ENCODE results near the gene REEP1. TPM values are rescaled to one million over a fixed set of nuclear protein-coding genes. Genes with fewer than 3 reads are reported as not detected.
"Not testable (repeated sequence)": the region's sequence is repeated elsewhere in the genome, so short reads cannot be mapped to it uniquely, and the experiment has no call there.

The REEP1 gene
- polyA plus RNA-seq, 2 donors = 2.6 to 2.9 TPM

DNA sequence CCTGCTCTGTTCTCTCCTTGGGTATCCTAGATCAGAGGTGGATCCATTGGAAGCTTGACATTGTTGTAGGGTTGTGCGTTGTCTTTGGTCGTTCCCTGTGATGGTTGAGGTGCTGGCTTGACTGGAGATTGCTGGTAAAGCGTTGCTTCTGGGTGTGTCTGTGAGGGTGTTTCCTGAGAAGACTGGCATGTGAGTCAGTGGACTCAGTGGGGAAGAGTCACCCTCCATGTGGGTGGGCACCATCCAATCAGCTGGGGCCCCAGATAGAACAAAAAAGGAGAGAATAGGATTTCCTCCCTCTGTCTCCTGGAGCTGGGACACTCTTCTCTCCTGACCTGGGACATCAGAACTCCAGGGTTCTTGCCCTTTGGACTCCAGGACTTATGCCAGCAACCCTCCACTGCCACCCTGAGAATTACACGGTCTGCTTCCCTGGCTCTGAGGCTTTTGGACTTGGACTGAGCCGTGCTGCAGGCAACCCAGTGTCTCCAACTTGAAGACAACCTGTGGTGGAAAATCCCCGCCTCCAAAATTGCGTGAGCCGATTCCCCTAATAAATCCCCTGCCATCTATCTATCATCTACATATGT lies 14.8 kb upstream of the REEP1 start:
- Histone ChIP-seq H3K27me3 (ENCODE audit: control insufficient read depth in 1 of 2, insufficient read depth in 2 of 2, low read length in 2 of 2) (no peaks in the 10 kb centered on the region), H3K4me1 (ENCODE audit: control insufficient read depth in 2 of 2, insufficient read depth in 2 of 2, low read length in 1 of 2) (no peaks in the 10 kb centered on the region), H3K4me3 (ENCODE audit: low read depth in 1 of 2, low read length in 2 of 2) (no peak overlapping the region), H3K36me3 (ENCODE audit: control insufficient read depth in 2 of 2, insufficient read depth in 2 of 2, low read length in 1 of 2) (no peaks in the 10 kb centered on the region), H3K27ac (ENCODE audit: low read depth in 2 of 2, low read length in 1 of 2) (no peak overlapping the region), H3K9me3 (ENCODE audit: control insufficient read depth in 2 of 2, insufficient read depth in 1 of 2, low read depth in 1 of 2, low read length in 1 of 2) (no peaks in the 10 kb centered on the region)
- 67 to 80% methylated on average over 8 of the region's 8 CpGs for WGBS, 2 donors

DNA sequence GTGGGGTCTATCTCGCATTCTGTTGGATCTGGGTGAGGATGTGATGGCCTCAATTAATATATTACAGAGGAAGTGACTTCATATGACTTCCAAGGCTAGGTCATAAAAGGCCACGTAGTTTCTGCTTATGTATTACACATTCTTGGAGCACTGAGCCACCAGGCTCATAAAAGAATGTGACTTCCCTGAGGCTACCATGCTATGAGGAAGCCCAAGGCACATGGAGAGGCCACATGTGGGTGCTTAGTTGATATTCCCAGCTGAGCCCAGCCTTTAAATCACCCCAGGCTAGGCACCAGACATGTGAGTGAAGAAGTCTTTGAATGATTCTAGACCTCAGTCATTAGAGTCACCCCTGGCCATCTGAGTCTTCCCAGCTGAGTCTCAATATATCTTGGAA lies 13.3 kb upstream of the REEP1 start:
- no peaks in the 10 kb centered on the region for H3K36me3 ChIP-seq (ENCODE audit: control insufficient read depth in 2 of 2, insufficient read depth in 2 of 2, low read length in 1 of 2)
- H3K27ac ChIP-seq (ENCODE audit: low read depth in 2 of 2, low read length in 1 of 2) = no peak overlapping the region
- H3K4me1 ChIP-seq (ENCODE audit: control insufficient read depth in 2 of 2, insufficient read depth in 2 of 2, low read length in 1 of 2) = no peaks in the 10 kb centered on the region
- H3K9me3 ChIP-seq (ENCODE audit: control insufficient read depth in 2 of 2, insufficient read depth in 1 of 2, low read depth in 1 of 2, low read length in 1 of 2) = no peaks in the 10 kb centered on the region
- H3K4me3 ChIP-seq (ENCODE audit: low read depth in 1 of 2, low read length in 2 of 2) = no peak overlapping the region
- WGBS, 2 donors = 83 to 85% methylated on average over 2 of the region's 2 CpGs
- H3K27me3 ChIP-seq (ENCODE audit: control insufficient read depth in 1 of 2, insufficient read depth in 2 of 2, low read length in 2 of 2) = no peaks in the 10 kb centered on the region

DNA sequence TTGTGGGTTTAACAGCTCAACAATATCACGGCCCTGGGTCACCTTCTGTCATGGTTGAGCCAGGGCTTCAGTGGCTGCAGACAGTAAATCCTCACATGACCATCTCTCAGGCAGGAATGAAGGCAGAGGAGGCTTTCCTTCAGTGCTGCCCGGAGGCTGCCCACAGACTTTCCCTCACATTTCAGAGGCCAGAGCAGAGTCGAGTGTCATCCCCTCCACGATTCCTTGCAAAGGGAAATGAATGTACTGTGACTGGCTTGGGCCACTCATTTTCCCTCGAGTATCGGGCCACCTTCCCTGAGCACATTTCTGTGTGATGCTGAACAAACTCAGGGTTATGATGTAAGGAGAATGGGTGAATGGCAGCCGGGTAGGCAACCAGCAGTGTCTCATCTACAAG lies 10.0 kb upstream of the REEP1 start:
- Histone ChIP-seq H3K4me3 (ENCODE audit: low read depth in 1 of 2, low read length in 2 of 2) (no peak overlapping the region), H3K27me3 (ENCODE audit: control insufficient read depth in 1 of 2, insufficient read depth in 2 of 2, low read length in 2 of 2) (peaks cover 0 to 3% of the 10 kb centered on the region in 2 donors), H3K4me1 (ENCODE audit: control insufficient read depth in 2 of 2, insufficient read depth in 2 of 2, low read length in 1 of 2) (no peaks in the 10 kb centered on the region), H3K27ac (ENCODE audit: low read depth in 2 of 2, low read length in 1 of 2) (no peak overlapping the region), H3K9me3 (ENCODE audit: control insufficient read depth in 2 of 2, insufficient read depth in 1 of 2, low read depth in 1 of 2, low read length in 1 of 2) (no peaks in the 10 kb centered on the region), H3K36me3 (ENCODE audit: control insufficient read depth in 2 of 2, insufficient read depth in 2 of 2, low read length in 1 of 2) (no peaks in the 10 kb centered on the region)
- WGBS, 2 donors = 85 to 86% methylated on average over 7 of the region's 7 CpGs

DNA sequence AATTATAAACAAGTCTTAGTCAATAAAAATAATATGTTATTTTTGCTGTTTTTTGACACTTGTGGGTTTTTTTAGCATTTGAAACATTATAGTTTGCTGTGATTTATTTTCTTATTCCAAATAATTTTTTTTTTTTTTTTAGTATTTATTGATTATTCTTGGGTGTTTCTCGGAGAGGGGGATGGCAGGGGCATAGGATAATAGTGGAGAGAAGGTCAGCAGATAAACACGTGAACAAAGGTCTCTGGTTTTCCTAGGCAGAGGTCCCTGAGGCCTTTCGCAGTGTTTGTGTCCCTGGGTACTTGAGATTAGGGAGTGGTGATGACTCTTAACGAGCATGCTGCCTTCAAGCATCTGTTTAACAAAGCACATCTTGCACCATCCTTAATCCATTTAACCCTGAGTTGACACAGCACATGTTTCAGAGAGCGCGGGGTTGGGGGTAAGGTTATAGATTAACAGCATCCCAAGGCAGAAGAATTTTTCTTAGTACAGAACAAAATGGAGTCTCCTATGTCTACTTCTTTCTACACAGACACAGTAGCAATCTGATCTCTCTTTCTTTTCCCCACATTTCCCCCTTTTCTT lies 8.5 kb upstream of the REEP1 start:
- H3K27ac ChIP-seq (ENCODE audit: low read depth in 2 of 2, low read length in 1 of 2); H3K4me3 ChIP-seq (ENCODE audit: low read depth in 1 of 2, low read length in 2 of 2); H3K4me1 ChIP-seq (ENCODE audit: control insufficient read depth in 2 of 2, insufficient read depth in 2 of 2, low read length in 1 of 2); H3K27me3 ChIP-seq (ENCODE audit: control insufficient read depth in 1 of 2, insufficient read depth in 2 of 2, low read length in 2 of 2); H3K36me3 ChIP-seq (ENCODE audit: control insufficient read depth in 2 of 2, insufficient read depth in 2 of 2, low read length in 1 of 2); H3K9me3 ChIP-seq (ENCODE audit: control insufficient read depth in 2 of 2, insufficient read depth in 1 of 2, low read depth in 1 of 2, low read length in 1 of 2): not testable (repeated sequence)
- 57 to 66% methylated on average over 6 of the region's 6 CpGs for WGBS, 2 donors

DNA sequence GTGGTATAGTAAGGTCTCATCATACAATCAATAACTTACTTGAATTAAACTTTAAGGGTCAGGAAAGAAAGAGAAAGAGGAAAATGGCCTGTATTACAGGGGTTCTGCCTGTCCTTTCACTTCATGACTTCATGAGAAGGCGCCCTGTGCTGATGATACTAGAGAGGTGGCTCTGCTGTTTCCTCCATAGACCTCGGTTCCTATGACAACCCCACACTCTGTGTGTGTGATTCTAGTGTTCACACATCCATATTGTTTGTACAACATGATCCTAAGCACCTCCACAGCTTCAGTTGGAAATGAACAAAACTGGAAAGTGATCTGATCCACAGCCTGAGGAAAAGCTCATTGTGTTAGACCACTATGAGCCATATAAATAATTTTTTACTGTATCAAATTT lies 7.0 kb upstream of the REEP1 start:
- no peak overlapping the region for H3K27ac ChIP-seq (ENCODE audit: low read depth in 2 of 2, low read length in 1 of 2)
- no peaks in the 10 kb centered on the region for H3K36me3 ChIP-seq (ENCODE audit: control insufficient read depth in 2 of 2, insufficient read depth in 2 of 2, low read length in 1 of 2)
- WGBS, 2 donors = 69 to 83% methylated on average over 2 of the region's 2 CpGs
- H3K4me3 ChIP-seq (ENCODE audit: low read depth in 1 of 2, low read length in 2 of 2) = no peak overlapping the region
- H3K27me3 ChIP-seq (ENCODE audit: control insufficient read depth in 1 of 2, insufficient read depth in 2 of 2, low read length in 2 of 2) = peaks cover 0 to 3% of the 10 kb centered on the region in 2 donors
- H3K9me3 ChIP-seq (ENCODE audit: control insufficient read depth in 2 of 2, insufficient read depth in 1 of 2, low read depth in 1 of 2, low read length in 1 of 2) = no peaks in the 10 kb centered on the region
- H3K4me1 ChIP-seq (ENCODE audit: control insufficient read depth in 2 of 2, insufficient read depth in 2 of 2, low read length in 1 of 2) = no peaks in the 10 kb centered on the region

DNA sequence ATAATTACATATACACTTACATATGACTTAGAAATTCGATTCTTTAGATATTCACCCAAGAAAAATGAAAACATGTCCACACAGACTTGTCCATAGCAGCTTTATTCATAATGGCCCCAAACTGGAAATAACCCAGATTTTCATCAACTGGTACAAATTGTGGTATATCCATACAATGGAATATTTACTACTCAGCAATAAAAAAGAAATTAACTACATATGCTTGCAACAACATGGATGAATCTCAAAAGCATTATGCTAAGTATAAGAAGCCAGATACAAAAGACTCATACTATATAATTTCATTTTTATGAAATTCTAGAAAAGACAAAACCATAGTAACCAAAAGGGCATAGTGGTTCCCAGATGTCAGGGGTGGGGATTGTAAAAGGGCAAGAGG lies 5.1 kb upstream of the REEP1 start:
- Histone ChIP-seq H3K4me1 (ENCODE audit: control insufficient read depth in 2 of 2, insufficient read depth in 2 of 2, low read length in 1 of 2) (no peaks in the 10 kb centered on the region), H3K27me3 (ENCODE audit: control insufficient read depth in 1 of 2, insufficient read depth in 2 of 2, low read length in 2 of 2) (peaks cover 2 to 3% of the 10 kb centered on the region in 2 donors), H3K9me3 (ENCODE audit: control insufficient read depth in 2 of 2, insufficient read depth in 1 of 2, low read depth in 1 of 2, low read length in 1 of 2) (no peaks in the 10 kb centered on the region), H3K36me3 (ENCODE audit: control insufficient read depth in 2 of 2, insufficient read depth in 2 of 2, low read length in 1 of 2) (no peaks in the 10 kb centered on the region), H3K4me3 (ENCODE audit: low read depth in 1 of 2, low read length in 2 of 2) (no peak overlapping the region), H3K27ac (ENCODE audit: low read depth in 2 of 2, low read length in 1 of 2) (no peak overlapping the region)
- WGBS, 2 donors = 80 to 88% methylated on average over 1 of the region's 1 CpG

DNA sequence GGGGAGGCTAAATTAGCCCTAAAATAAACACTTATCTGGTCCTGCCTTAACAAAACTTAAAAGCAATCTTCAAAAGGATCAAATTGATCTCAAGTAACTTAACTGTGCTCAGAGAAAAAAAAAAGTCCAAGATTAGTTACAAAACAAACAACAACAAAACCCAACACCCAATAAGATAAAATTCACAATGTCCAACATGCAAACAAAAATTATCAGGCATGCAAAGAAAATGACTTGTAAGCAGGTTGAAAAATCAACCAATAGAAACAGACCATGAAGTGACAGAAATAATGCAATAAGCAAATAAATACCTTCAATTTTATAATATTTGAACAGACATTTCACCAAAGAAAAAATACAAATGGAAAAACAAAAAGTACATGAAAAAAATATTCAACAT lies 4.0 kb upstream of the REEP1 start:
- Histone ChIP-seq H3K36me3 (ENCODE audit: control insufficient read depth in 2 of 2, insufficient read depth in 2 of 2, low read length in 1 of 2) (no peaks in the 10 kb centered on the region), H3K27me3 (ENCODE audit: control insufficient read depth in 1 of 2, insufficient read depth in 2 of 2, low read length in 2 of 2) (peaks cover 2 to 3% of the 10 kb centered on the region in 2 donors), H3K4me3 (ENCODE audit: low read depth in 1 of 2, low read length in 2 of 2) (no peak overlapping the region), H3K27ac (ENCODE audit: low read depth in 2 of 2, low read length in 1 of 2) (no peak overlapping the region), H3K9me3 (ENCODE audit: control insufficient read depth in 2 of 2, insufficient read depth in 1 of 2, low read depth in 1 of 2, low read length in 1 of 2) (no peaks in the 10 kb centered on the region), H3K4me1 (ENCODE audit: control insufficient read depth in 2 of 2, insufficient read depth in 2 of 2, low read length in 1 of 2) (peaks cover 4 to 7% of the 10 kb centered on the region in 2 donors)

DNA sequence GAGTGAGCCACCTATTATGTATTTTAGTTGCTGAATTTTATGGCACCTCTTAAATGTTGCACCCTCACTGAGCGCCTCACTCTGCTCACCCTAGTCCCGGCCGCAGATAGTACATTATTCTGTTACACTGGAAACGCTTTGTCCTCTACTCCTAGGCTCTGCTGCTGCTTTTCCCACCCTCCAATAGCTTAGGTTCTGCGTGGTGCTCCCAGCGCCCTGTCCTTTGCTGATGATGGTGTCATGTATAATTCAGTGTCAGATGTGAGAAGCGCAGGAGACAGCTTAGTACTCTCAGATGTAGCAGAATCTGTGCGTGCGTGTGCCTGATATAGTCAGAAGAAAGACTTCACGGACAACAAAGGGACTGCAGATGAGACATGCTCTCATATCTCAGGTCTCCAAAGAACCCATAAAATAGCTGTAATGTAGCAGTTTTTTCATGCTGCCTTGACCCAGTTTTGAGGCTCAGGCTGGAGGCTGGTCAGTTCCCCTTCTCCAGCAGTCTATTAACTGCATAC lies 1.4 kb upstream of the REEP1 start:
- Histone ChIP-seq H3K9me3 (ENCODE audit: control insufficient read depth in 2 of 2, insufficient read depth in 1 of 2, low read depth in 1 of 2, low read length in 1 of 2) (no peaks in the 10 kb centered on the region), H3K4me3 (ENCODE audit: low read depth in 1 of 2, low read length in 2 of 2) (no peak overlapping the region), H3K36me3 (ENCODE audit: control insufficient read depth in 2 of 2, insufficient read depth in 2 of 2, low read length in 1 of 2) (no peaks in the 10 kb centered on the region), H3K27ac (ENCODE audit: low read depth in 2 of 2, low read length in 1 of 2) (no peak overlapping the region), H3K4me1 (ENCODE audit: control insufficient read depth in 2 of 2, insufficient read depth in 2 of 2, low read length in 1 of 2) (peaks cover 4 to 7% of the 10 kb centered on the region in 2 donors), H3K27me3 (ENCODE audit: control insufficient read depth in 1 of 2, insufficient read depth in 2 of 2, low read length in 2 of 2) (peaks cover 0 to 2% of the 10 kb centered on the region in 2 donors)
- WGBS, 2 donors = 82 to 84% methylated on average over 10 of the region's 10 CpGs

DNA sequence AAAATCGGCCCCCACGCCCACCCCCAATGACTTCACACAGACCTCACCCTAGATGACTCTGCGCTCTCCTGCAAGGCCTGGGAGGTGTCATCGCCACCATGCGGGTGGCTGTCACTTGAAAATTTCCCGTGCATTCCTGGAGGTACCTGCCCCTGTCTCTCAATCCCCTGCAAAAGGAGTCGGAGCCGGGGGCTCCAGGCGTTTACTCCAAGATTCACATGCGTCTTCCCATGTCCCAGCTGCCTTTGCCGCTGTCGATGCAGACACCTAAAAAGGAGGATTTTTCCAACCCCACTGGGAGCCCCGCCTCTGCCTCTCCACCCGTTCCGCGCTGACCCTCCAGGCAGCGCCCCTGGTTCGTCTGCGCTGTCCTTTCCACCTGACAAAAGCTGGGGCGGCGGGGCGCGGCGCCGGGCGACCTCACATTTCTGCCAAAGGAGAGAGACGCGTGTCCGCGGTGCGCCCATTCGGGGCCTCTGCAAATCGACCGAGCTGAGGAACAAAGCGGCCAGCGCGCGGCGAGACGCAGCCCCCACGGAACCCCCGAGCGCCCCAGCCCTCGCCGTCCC lies 667 bp downstream of the REEP1 start:
- Histone ChIP-seq H3K4me3 (ENCODE audit: low read depth in 1 of 2, low read length in 2 of 2) (peak overlapping the region; percentile 37 to 55), H3K27me3 (ENCODE audit: control insufficient read depth in 1 of 2, insufficient read depth in 2 of 2, low read length in 2 of 2) (peaks cover 0 to 2% of the 10 kb centered on the region in 2 donors), H3K36me3 (ENCODE audit: control insufficient read depth in 2 of 2, insufficient read depth in 2 of 2, low read length in 1 of 2) (no peaks in the 10 kb centered on the region), H3K4me1 (ENCODE audit: control insufficient read depth in 2 of 2, insufficient read depth in 2 of 2, low read length in 1 of 2) (peaks cover 4 to 7% of the 10 kb centered on the region in 2 donors), H3K27ac (ENCODE audit: low read depth in 2 of 2, low read length in 1 of 2) (peak overlapping the region in 1 of 2 donors; percentile 14), H3K9me3 (ENCODE audit: control insufficient read depth in 2 of 2, insufficient read depth in 1 of 2, low read depth in 1 of 2, low read length in 1 of 2) (no peaks in the 10 kb centered on the region)
- WGBS, 2 donors = 2 to 3% methylated on average over 31 to 45 of the region's 45 CpGs
